GM12801 (cell line): Measurements from ENCODE around the gene COL26A1.

ENCODE experiments used
- CTCF ChIP-seq: IDR thresholded peaks from one replicate; pipeline ENCODE4 v1.5.1; 2011; ENCODE audit warnings: control low read depth; ENCODE audit not compliant: insufficient read length; ENCODE audit errors: extremely low read depth

The COL26A1 gene

GRCh38 chr7:101465576-101466196, 103.0 kb downstream of the COL26A1 start:
- TF ChIP-seq CTCF: no peak

- no peak for TF ChIP-seq CTCF
Measured at GRCh38 chr7:101466871-101467270, 104.2 kb downstream of the COL26A1 start.

GRCh38 chr7:101468546-101469275, 106.0 kb downstream of the COL26A1 start:
- TF ChIP-seq CTCF: no peak

GRCh38 chr7:101470668-101471487, 108.2 kb downstream of the COL26A1 start:
- TF ChIP-seq CTCF: no peak

- TF ChIP-seq CTCF: no peak
Measured at GRCh38 chr7:101474178-101474577, 111.5 kb downstream of the COL26A1 start.

GRCh38 chr7:101479217-101479616, 116.5 kb downstream of the COL26A1 start:
- TF ChIP-seq CTCF: no peak

GRCh38 chr7:101486433-101487104, 123.9 kb downstream of the COL26A1 start:
- no peak for TF ChIP-seq CTCF
